C4-2B (cell line): ENCODE measurements around the gene NCEH1.

Experiments
- H3K27ac ChIP-seq: fragments of 450-650 bp; 2 replicates; pipeline ENCODE4 v1.5.1; 2017
- ZFX ChIP-seq: fragments of 450-650 bp; IDR thresholded peaks from 2 replicates; pipeline ENCODE4 v1.6.1; 2017
- TF ChIP-seq, protein P1 (sequence below): fragments of 450-650 bp; conservative IDR thresholded peaks from 2 replicates; pipeline ENCODE4 v1.5.1; 2017; ENCODE audit warnings: mild to moderate bottlenecking

The NCEH1 gene

DNA sequence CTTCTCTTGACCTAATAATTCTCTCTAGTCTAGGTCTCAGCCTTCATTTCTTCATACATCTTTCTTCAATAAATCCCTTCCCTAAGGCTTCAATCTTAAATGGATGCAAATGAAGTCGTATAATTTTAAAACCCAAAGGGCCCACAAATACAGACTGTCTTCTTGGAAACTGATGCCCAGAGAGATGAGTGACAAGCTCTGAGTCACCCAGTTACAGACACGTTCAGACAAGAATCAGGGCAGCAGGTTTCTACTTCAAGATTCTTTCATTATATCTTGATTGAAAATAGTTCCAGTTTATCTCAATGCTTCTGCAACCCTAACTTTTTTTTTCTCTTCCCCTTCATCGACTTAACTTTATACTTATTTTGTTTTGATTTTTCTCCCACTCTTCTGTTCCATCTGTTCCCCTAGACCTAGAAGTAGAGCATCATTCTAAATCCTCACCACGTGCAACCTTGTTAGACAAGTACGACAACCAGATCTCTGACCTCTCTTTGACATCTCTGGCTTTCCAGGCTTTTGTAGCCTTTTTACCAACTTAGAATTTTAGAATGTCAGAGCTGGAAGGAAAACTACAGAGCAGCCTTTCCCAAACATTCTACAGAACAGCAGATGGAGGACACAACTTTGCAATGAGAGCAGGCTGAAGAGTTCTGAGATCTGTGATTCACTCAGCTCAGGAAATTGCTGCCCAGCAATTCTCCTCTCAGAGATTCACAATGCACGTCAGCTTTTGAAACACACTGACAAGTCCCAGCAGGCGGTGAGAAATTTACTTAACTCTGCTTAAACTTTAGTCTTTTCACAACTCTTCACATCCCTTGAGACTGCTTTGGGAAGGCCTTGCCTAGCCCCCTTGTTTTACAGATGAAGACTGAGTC lies 25.3 kb downstream of the NCEH1 start:
- H3K27ac ChIP-seq: no peak overlapping the region
- TF ChIP-seq, protein P1, sequence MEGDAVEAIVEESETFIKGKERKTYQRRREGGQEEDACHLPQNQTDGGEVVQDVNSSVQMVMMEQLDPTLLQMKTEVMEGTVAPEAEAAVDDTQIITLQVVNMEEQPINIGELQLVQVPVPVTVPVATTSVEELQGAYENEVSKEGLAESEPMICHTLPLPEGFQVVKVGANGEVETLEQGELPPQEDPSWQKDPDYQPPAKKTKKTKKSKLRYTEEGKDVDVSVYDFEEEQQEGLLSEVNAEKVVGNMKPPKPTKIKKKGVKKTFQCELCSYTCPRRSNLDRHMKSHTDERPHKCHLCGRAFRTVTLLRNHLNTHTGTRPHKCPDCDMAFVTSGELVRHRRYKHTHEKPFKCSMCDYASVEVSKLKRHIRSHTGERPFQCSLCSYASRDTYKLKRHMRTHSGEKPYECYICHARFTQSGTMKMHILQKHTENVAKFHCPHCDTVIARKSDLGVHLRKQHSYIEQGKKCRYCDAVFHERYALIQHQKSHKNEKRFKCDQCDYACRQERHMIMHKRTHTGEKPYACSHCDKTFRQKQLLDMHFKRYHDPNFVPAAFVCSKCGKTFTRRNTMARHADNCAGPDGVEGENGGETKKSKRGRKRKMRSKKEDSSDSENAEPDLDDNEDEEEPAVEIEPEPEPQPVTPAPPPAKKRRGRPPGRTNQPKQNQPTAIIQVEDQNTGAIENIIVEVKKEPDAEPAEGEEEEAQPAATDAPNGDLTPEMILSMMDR: no peak
- no peak for TF ChIP-seq ZFX

DNA sequence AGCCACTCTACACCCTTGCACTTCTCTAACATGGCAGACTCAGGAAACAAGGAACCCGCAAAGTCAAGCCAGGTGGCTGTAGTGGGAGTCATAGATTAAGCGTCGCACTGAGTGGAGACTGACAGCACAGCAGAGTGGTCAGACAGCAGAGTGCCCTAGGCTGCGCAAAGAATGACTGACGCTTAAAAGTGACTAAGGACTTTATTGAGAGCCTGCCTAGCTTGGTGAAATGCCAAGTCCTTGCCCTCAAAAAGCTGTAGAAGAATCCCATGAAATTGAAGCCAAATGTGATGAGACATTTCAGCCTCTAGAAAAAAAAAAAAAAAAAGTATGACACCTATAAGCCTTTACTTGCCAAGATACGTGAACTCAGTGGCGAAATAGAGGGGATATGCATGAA lies 30.2 kb downstream of the NCEH1 start:
- no peak overlapping the region for H3K27ac ChIP-seq

DNA sequence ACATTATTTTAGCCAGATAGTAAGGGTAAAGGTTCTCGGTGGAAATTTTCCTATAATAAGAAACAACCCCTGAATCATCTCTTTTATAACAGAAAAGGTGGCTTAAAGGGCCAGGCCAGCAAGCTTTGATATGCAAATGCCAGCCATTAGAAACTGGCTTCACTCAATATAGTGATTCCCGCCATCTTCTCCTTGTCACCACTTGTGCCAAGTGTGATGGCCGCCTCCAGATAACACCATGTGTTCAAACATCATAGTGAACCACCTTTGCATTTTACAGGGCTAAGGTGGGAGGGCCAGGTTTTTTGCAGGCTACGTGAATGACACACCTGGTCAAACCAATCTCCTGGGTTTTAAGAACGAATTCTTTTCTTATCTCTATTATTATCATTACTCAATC lies 31.3 kb downstream of the NCEH1 start:
- TF ChIP-seq ZFX: no peak
- TF ChIP-seq, protein P1: no peak
- H3K27ac ChIP-seq: no peak overlapping the region

More for the DNA sequence above, 30.2 kb downstream of the NCEH1 start:
- TF ChIP-seq, protein P1: no peak
- TF ChIP-seq ZFX: no peak

DNA sequence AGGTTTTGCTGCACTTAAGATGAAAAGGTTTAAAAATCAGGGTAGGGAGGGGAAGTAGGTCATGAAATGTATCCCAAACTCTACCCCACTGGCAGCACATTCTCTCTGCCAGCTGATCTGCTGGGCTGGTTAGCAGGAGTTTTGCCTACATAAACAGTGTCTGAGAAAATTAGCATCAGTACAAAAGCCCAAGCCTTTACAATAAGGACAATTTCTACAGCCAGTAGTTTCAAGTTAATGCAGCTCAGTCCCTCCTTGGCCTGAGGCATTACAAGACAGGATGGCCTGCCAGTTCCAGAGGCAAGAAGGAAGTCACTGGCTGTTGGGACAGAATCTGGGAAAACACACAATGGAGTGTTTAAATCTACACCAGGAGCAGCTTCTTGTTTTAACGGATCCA lies 32.8 kb downstream of the NCEH1 start:
- TF ChIP-seq ZFX: no peak
- TF ChIP-seq, protein P1: no peak

DNA sequence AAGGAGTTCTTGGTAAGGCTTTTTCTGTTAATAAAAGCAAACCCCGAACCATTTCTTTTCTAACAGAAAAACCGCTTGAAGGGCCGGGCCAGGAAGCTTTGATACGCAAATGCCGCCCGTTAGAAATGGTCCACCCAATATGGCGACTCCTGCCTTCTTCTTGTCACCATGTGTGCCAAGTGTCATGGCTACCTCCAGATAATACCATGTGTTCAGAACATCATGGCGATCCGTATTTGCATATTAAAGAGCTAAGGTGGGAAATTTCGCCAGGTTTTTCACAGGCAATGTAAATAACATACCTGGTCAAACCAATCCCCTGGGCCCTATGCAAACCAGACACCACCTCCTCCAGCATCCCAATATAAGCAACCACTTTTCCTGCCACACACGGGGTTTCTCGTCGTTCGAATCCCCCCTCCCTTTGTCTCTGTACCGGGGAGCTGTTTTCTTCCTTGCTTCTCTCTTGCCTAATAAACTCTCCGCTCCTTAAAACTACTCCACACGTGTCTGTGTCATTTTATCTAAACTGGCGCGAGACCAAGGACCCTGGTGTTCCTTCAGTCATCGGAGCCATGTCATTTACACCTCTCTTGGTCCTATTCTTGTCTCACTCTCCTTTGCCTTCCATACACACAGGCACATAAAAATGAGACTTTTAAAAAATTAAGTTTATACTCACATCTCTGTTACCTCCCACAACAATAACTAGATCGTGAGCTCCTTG lies 34.5 kb downstream of the NCEH1 start:
- no peak for TF ChIP-seq ZFX
- TF ChIP-seq, protein P1: no peak
- no peak overlapping the region for H3K27ac ChIP-seq

More for the DNA sequence above, 32.8 kb downstream of the NCEH1 start:
- no peak overlapping the region for H3K27ac ChIP-seq

DNA sequence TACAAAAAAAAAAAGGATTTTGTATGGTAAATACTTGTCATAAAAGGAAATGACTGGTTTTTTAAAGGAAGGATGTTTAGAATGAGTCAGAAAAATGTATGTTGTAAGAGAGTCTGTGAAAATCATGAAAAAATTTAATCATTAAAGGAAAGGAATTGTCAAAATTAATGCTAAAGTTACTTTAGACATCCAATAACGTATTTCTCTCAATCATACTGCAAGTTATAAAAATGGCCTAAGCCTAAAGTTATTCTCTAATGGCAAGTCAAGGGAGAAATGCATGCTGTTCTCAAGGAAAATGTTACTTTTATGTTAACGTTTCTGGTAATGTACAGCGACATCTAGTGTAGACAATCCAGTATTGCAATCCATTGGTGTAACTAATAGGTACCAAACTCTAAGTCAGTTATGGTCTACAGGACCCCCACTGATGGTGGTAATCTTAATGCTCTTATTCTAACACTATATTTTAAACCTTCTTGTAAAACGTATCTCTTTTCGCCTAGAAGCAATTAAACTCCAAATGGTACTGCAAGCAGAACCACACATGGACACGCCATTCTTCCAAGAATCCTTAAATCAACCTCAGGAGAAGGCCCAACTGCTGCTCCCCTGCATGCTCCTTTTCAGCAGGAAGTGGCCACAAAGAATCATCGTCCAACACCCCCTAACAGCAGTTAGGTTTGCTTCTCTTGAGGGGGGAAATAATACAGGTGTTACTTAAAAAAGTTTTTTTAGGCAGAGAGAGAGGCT lies 35.2 kb downstream of the NCEH1 start:
- no peak for TF ChIP-seq ZFX
- TF ChIP-seq, protein P1: peak; percentile 95
- H3K27ac ChIP-seq: no peak overlapping the region
